Mesenchymal stem cell (in vitro differentiated cells and primary cell): Measurements from ENCODE around the gene CDHR3.

ENCODE experiments used
- DNase-seq: peaks from one replicate; pipeline ENCODE4 v3.0.0-alpha.2; 2013
- H2AFZ ChIP-seq: one replicate; pipeline ENCODE4 v1.6.1; 2013; ENCODE audit warnings: low read depth, mild to moderate bottlenecking, control low read depth, inconsistent platforms, low read length, moderate library complexity
- H2AK5ac ChIP-seq: 2 replicates; pipeline ENCODE4 v1.6.1; 2013; ENCODE audit warnings: low read length, moderate library complexity, mild to moderate bottlenecking, inconsistent platforms; ENCODE audit not compliant: severe bottlenecking
- H2BK120ac ChIP-seq: one replicate; pipeline ENCODE4 v1.6.1; 2013; ENCODE audit warnings: low read depth, mild to moderate bottlenecking, inconsistent platforms, low read length, moderate library complexity
- H2BK12ac ChIP-seq, 2 experiments: one replicate each; pipeline ENCODE4 v1.6.1; 2013; ENCODE audit warnings: inconsistent platforms in 2 of 2, low read length in 2 of 2, mild to moderate bottlenecking in 2 of 2, moderate library complexity in 2 of 2, control low read depth in 1 of 2
- H2BK15ac ChIP-seq: one replicate; pipeline ENCODE4 v1.6.1; 2013; ENCODE audit warnings: mild to moderate bottlenecking, low read depth, inconsistent platforms; ENCODE audit not compliant: poor library complexity, severe bottlenecking
- H2BK5ac ChIP-seq: 2 replicates; pipeline ENCODE4 v1.6.1; 2013; ENCODE audit warnings: low read depth, mild to moderate bottlenecking, low read length, control low read depth, inconsistent platforms; ENCODE audit not compliant: poor library complexity, severe bottlenecking
- H3K14ac ChIP-seq, 2 experiments: one replicate each; pipeline ENCODE4 v1.6.1; 2013; ENCODE audit warnings: inconsistent platforms in 2 of 2, low read length in 2 of 2, control low read depth in 1 of 2, mild to moderate bottlenecking in 1 of 2, moderate library complexity in 1 of 2
- H3K18ac ChIP-seq, 2 experiments: one replicate each; pipeline ENCODE4 v1.6.1; 2013; ENCODE audit warnings: inconsistent platforms in 2 of 2, low read length in 2 of 2, control low read depth in 1 of 2, low read depth in 1 of 2, mild to moderate bottlenecking in 1 of 2
- H3K23ac ChIP-seq, 2 experiments: one replicate each; pipeline ENCODE4 v1.6.1; 2013; ENCODE audit warnings: inconsistent platforms in 2 of 2, low read length in 2 of 2, mild to moderate bottlenecking in 2 of 2, moderate library complexity in 2 of 2, control low read depth in 1 of 2
- H3K27ac ChIP-seq: 2 replicates; pipeline ENCODE4 v1.5.1; 2013; ENCODE audit warnings: mild to moderate bottlenecking, moderate library complexity, low read length, control low read depth, inconsistent platforms; ENCODE audit not compliant: poor library complexity, severe bottlenecking
- H3K27me3 ChIP-seq, 2 experiments: 2 replicates each; pipeline versions ENCODE4 v1.6.1 to v1.7.0; 2013; ENCODE audit warnings: low read length in 2 of 2, mild to moderate bottlenecking in 2 of 2, moderate library complexity in 2 of 2, control low read depth in 1 of 2, inconsistent platforms in 1 of 2; ENCODE audit not compliant: control insufficient read depth in 1 of 2, insufficient read depth in 1 of 2
- H3K36me3 ChIP-seq, 2 experiments: 2 replicates each; pipeline versions ENCODE4 v1.6.1 to v1.7.0; 2013; ENCODE audit warnings: low read length in 2 of 2, control low read depth in 1 of 2, inconsistent platforms in 1 of 2, low read depth in 1 of 2, mild to moderate bottlenecking in 1 of 2; ENCODE audit not compliant: insufficient read depth in 2 of 2, control insufficient read depth in 1 of 2
- H3K4ac ChIP-seq, 2 experiments: one replicate each; pipeline ENCODE4 v1.6.1; 2013; ENCODE audit warnings: inconsistent platforms in 2 of 2, low read length in 2 of 2, mild to moderate bottlenecking in 2 of 2, moderate library complexity in 2 of 2, control low read depth in 1 of 2, low read depth in 1 of 2
- H3K4me1 ChIP-seq: 2 replicates; pipeline ENCODE4 v1.6.1; 2013; ENCODE audit warnings: low read depth, low read length, control low read depth; ENCODE audit not compliant: control insufficient read depth, insufficient read depth
- H3K4me2 ChIP-seq: 2 replicates; pipeline ENCODE4 v1.6.1; 2013; ENCODE audit warnings: low read length, mild to moderate bottlenecking, inconsistent platforms; ENCODE audit not compliant: poor library complexity, severe bottlenecking
- H3K4me3 ChIP-seq, 2 experiments: 2 replicates each; pipeline versions ENCODE4 v1.5.1 to v1.7.0; 2013; ENCODE audit warnings: low read length in 2 of 2, mild to moderate bottlenecking in 2 of 2, control low read depth in 1 of 2, low read depth in 1 of 2; ENCODE audit not compliant: insufficient read depth in 1 of 2
- H3K79me1 ChIP-seq: replicated peaks from 2 replicates; pipeline ENCODE4 v1.6.1; 2013; ENCODE audit warnings: mild to moderate bottlenecking, control low read depth, low read length, inconsistent platforms; ENCODE audit not compliant: poor library complexity, severe bottlenecking
- H3K9ac ChIP-seq: 2 replicates; pipeline ENCODE4 v1.7.0; 2013; ENCODE audit warnings: mild to moderate bottlenecking, low read length, moderate library complexity
- H3K9me3 ChIP-seq: 2 replicates; pipeline ENCODE4 v1.7.0; 2013; ENCODE audit warnings: mild to moderate bottlenecking, low read length; ENCODE audit not compliant: control insufficient read depth
- H4K8ac ChIP-seq: one replicate; pipeline ENCODE4 v1.6.1; 2013; ENCODE audit warnings: inconsistent platforms, mild to moderate bottlenecking, low read length, moderate library complexity
- H4K91ac ChIP-seq: one replicate; pipeline ENCODE4 v1.6.1; 2013; ENCODE audit warnings: mild to moderate bottlenecking, low read length, inconsistent platforms
- WGBS: methylation state at CpG from one replicate; pipeline ENCODE4 v1.1.7; 2013; ENCODE audit warnings: mixed read lengths; 5-methylcytosine and 5-hydroxymethylcytosine counted together

Gene CDHR3

GRCh38 chr7:106057204-106057961 lies 94.3 kb downstream of the CDHR3 start:
- H3K23ac ChIP-seq: no peak overlapping the region
- H3K27ac ChIP-seq: no peak overlapping the region
- no peak overlapping the region for H2AK5ac ChIP-seq
- H3K18ac ChIP-seq: no peak overlapping the region
- H3K4me2 ChIP-seq: no peak overlapping the region
- no peak overlapping the region for H2BK12ac ChIP-seq
- H4K91ac ChIP-seq: no peak overlapping the region
- H3K9ac ChIP-seq: no peak overlapping the region
- H2BK120ac ChIP-seq: no peak overlapping the region
- no peaks in the 10 kb centered on the region for H3K79me1 ChIP-seq
- H2AFZ ChIP-seq: no peak overlapping the region
- no peak overlapping the region for H3K4ac ChIP-seq
- H3K27me3 ChIP-seq: peaks cover 11 to 18% of the 10 kb centered on the region in 2 experiments
- H2BK15ac ChIP-seq: no peak overlapping the region
- H3K4me3 ChIP-seq: no peak overlapping the region
- no peak overlapping the region for H2BK5ac ChIP-seq
- WGBS: 81% methylated on average over 9 of the region's 10 CpGs
- H4K8ac ChIP-seq: no peak overlapping the region
- H3K36me3 ChIP-seq: no peaks in the 10 kb centered on the region
- peaks cover 7% of the 10 kb centered on the region for H3K9me3 ChIP-seq
- DNase-seq: no peak
- no peak overlapping the region for H3K14ac ChIP-seq
- peaks cover 3% of the 10 kb centered on the region for H3K4me1 ChIP-seq

GRCh38 chr7:106057962-106058927 lies 95.2 kb downstream of the CDHR3 start:
- no peaks in the 10 kb centered on the region for H3K79me1 ChIP-seq
- peak overlapping the region; percentile 75 for H4K8ac ChIP-seq
- H3K4ac ChIP-seq: no peak overlapping the region
- no peak overlapping the region for H3K18ac ChIP-seq
- peaks cover 11 to 18% of the 10 kb centered on the region in 2 experiments for H3K27me3 ChIP-seq
- H2BK5ac ChIP-seq: no peak overlapping the region
- H3K4me3 ChIP-seq: no peak overlapping the region
- WGBS: 80% methylated on average over 18 of the region's 19 CpGs
- H2AK5ac ChIP-seq: no peak overlapping the region
- H2AFZ ChIP-seq: no peak overlapping the region
- DNase-seq: no peak
- no peak overlapping the region for H2BK12ac ChIP-seq
- H3K14ac ChIP-seq: no peak overlapping the region
- no peaks in the 10 kb centered on the region for H3K36me3 ChIP-seq
- peaks cover 3% of the 10 kb centered on the region for H3K4me1 ChIP-seq
- H2BK15ac ChIP-seq: no peak overlapping the region
- H3K23ac ChIP-seq: no peak overlapping the region
- H3K4me2 ChIP-seq: no peak overlapping the region
- H3K9ac ChIP-seq: no peak overlapping the region
- H2BK120ac ChIP-seq: no peak overlapping the region
- peaks cover 7% of the 10 kb centered on the region for H3K9me3 ChIP-seq
- H4K91ac ChIP-seq: peak overlapping the region; percentile 43
- no peak overlapping the region for H3K27ac ChIP-seq

GRCh38 chr7:106058928-106059324 lies 95.9 kb downstream of the CDHR3 start:
- no peak overlapping the region for H2BK120ac ChIP-seq
- no peak overlapping the region for H4K91ac ChIP-seq
- H3K4me3 ChIP-seq: no peak overlapping the region
- no peak overlapping the region for H3K23ac ChIP-seq
- no peak overlapping the region for H2AK5ac ChIP-seq
- no peak overlapping the region for H3K4me2 ChIP-seq
- no peak overlapping the region for H3K18ac ChIP-seq
- H3K14ac ChIP-seq: no peak overlapping the region
- H3K9me3 ChIP-seq: peaks cover 7% of the 10 kb centered on the region
- 94% methylated on average over 3 of the region's 3 CpGs for WGBS
- H3K4ac ChIP-seq: no peak overlapping the region
- no peak overlapping the region for H2BK15ac ChIP-seq
- peaks cover 11 to 17% of the 10 kb centered on the region in 2 experiments for H3K27me3 ChIP-seq
- no peaks in the 10 kb centered on the region for H3K36me3 ChIP-seq
- no peak overlapping the region for H2BK5ac ChIP-seq
- no peak for DNase-seq
- no peak overlapping the region for H4K8ac ChIP-seq
- no peak overlapping the region for H2AFZ ChIP-seq
- no peak overlapping the region for H3K9ac ChIP-seq
- no peaks in the 10 kb centered on the region for H3K79me1 ChIP-seq
- H3K4me1 ChIP-seq: peaks cover 3% of the 10 kb centered on the region
- no peak overlapping the region for H2BK12ac ChIP-seq
- no peak overlapping the region for H3K27ac ChIP-seq

DNA sequence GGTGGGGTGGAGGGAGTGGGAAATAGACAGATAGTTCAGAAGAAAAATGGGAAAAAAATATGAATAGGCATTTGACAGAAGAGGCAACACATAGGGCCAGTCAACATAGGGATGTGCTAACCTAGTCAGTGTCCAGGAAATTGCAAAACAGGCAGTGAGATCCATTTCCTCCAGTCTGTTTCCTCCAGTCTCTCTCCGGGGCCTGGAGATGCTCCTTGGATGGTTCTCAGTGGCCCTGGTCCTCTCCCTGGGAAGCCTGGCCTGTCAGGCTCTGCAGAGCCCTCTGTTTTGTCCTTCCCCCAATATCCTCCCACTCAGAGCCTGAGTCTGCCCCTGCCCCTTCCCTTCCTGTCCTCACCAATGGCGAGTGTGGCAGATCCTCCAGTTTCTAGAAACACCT lies 96.5 kb downstream of the CDHR3 start:
- Histone ChIP-seq H3K23ac (no peak overlapping the region), H2BK120ac (no peak overlapping the region), H3K9ac (no peak overlapping the region), H2BK15ac (no peak overlapping the region), H3K36me3 (no peaks in the 10 kb centered on the region), H3K79me1 (no peaks in the 10 kb centered on the region), H3K4ac (no peak overlapping the region), H3K27ac (no peak overlapping the region), H3K27me3 (peaks cover 4 to 12% of the 10 kb centered on the region in 2 experiments), H4K8ac (no peak overlapping the region), H2BK5ac (no peak overlapping the region), H3K14ac (no peak overlapping the region), H3K4me3 (no peak overlapping the region), H3K18ac (no peak overlapping the region), H4K91ac (no peak overlapping the region), H3K9me3 (peaks cover 7% of the 10 kb centered on the region), H2AFZ (no peak overlapping the region), H2AK5ac (no peak overlapping the region), H3K4me1 (peaks cover 7% of the 10 kb centered on the region), H3K4me2 (no peak overlapping the region), H2BK12ac (no peak overlapping the region)
- no peak for DNase-seq
- WGBS: 76% methylated on average over 2 of the region's 2 CpGs
